LoVo (cell line): ENCODE measurements around the gene CDC14A.
"Not testable (repeated sequence)": the region's sequence is repeated elsewhere in the genome, so short reads cannot be mapped to it uniquely, and the experiment has no call there.

Experiments
- DNase-seq: peaks from one replicate; pipeline ENCODE4 v3.0.0-alpha.2; 2016; ENCODE audit warnings: low spot score

CDC14A gene

DNA sequence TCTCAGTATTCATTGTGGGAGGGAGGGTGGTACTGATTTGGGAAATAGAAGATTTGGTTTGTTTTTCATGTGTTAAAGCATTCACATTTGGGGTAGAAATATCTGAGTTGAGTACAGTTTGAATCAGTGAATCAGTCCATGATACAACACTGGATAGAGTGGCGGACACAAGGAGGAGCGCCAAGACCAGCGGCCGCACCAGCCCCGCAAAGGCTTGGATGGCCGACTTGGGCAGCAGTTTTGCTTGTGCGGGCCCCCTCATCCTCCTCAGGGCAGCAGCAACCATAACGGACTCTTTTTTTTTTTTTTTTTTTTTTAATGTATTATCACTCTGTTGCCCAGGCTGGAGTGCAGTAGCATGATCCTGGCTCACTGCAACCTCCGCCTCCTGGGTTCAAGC, 20.0 kb upstream of the CDC14A start:
- no peak for DNase-seq

DNA sequence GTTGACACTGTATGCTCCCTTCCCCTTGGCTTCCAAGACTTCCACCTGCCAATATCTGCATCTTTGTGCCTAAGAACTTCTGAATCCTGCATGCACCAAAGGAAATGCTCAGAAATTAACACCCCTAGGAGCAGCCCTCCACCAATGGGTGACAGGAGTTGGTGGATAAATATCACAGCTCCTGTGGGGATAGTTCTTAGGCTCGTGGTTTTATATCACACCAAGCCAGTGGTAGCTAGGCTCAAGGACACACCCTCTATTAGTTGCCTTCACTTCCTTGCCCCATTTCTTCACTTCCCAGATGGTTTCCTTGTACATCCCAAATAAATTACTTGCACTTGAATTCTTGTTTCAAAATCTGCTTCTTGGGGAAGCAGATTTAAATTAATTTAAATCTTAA, 16.9 kb upstream of the CDC14A start:
- DNase-seq = no peak

DNA sequence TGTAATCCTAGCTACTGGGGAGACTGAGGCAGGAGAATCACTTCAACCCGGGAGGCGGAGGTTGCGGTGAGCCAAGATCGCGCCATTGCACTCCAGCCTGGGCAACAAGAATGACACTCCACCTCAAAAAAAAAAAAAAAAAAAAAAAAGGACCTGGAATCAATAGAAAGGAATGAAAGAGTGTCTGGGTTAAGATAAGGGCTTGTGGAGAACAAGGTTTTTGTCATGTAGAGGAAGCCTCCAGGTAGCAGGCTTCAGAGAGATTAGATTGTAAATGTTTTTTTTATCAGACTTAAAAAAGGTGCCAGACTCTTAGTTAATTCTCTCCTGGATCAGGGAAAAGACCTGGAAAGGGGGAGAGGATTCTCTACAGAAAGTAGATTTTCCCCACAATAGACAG, 14.4 kb upstream of the CDC14A start:
- DNase-seq = not testable (repeated sequence)

DNA sequence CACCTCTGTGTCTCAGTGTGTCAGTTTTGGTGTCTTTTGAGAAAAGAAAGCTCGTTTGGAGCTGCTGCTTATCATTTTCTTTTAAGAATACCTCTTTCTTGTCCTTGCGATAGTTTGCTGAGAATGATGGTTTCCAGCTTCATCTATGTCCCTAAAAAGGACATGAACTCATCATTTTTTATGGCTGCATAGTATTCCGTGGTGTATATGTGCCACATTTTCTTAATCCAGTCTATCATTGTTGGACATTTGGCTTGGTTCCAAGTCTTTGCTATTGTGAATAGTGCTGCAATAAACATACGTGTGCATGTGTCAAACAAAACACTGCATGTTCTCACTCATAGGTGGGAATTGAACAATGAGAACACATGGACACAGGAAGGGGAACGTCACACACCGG, 12.6 kb upstream of the CDC14A start:
- not testable (repeated sequence) for DNase-seq

DNA sequence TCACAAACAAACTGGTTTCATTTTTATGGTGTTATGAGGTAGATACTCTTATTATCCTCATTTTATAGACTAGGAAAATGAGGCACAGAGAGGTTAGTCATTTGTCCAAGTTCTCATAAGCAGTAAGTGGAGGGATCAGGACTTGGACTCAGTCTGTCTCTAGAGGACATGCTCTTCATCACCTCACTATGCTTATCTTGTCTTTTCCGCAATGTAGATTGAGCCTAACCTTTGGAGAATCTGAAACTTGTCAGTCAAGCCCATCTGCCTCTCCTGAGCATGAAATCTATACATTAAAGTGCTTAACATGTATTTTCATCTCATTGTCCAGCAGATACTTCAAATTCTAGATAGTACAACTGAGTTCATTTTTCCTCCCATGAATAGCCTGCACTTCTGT, 11.8 kb upstream of the CDC14A start:
- no peak for DNase-seq

DNA sequence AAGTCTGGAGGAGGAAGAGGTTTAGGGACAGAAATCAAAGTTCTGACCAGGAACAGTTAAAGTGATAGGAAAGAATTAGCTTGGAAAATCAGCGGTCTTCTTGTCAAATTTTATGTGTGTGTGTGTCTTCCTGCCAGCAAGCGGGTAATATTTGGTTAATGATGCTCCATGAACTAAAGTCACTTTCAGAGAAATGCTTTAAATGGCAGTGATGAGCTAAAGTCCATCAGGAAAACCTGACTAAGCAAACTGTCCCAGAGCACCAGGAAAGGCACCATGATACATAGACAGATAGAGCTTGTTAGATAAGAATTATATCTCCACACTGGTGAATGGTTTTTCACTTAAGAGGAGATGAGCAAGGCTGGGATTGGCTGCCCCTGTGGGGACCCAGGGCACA, 10.0 kb upstream of the CDC14A start:
- DNase-seq = no peak

DNA sequence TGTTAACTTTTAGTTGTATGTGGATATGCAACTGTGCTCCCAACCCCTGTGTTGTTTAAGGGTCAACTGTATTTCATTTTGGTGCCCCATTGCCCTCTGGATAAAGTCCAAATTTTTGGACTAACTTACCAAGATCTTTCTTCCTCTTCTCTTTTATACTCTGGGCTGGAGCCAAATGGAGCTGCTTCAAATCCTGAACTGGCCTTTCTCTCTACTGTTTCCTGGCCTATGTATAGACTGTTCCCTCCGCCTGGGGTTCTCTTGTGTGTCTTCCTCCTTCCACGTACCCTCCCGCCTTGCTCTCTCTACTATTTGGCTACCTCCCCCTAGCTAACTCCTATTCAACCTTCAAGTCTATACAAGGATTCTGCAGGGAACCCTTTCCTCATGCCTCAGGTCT, 8.4 kb upstream of the CDC14A start:
- DNase-seq = no peak

DNA sequence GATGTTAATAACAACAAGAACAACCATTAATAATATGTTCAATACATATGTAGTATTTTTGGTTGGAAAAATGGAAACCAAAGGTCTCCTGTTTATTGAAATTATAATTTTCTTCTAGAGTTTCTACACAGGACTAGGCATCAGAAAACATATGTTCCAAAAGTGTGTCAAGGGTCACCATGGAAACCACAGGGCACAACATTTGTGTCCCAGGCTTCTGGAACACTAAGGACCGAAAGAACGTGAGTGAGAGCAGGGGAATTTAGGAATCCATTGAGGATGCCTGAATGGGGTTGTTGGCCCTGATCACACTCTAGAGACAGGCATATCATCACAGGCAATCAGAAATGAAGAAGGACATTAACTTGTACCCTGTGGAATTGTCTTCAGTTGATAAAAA, 7.5 kb upstream of the CDC14A start:
- no peak for DNase-seq

DNA sequence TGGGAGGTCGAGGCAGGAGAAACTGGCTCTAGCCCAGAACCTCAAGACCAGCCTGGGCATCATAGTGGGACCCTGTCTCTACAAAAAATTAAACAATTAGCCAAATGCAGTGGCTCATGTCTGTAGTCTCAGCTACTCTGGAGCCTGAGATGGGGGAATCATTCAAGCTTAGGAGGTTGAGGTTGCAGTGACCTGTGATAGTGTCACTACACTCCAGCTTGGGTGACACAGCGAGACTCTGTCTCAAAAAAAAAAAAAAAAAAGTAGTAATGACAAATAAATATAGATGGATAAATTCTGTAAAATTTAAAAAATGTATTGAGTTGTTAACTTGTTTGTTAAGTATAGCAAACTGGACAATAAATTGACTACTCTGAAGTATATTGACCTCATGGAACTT, 5.9 kb upstream of the CDC14A start:
- no peak for DNase-seq

DNA sequence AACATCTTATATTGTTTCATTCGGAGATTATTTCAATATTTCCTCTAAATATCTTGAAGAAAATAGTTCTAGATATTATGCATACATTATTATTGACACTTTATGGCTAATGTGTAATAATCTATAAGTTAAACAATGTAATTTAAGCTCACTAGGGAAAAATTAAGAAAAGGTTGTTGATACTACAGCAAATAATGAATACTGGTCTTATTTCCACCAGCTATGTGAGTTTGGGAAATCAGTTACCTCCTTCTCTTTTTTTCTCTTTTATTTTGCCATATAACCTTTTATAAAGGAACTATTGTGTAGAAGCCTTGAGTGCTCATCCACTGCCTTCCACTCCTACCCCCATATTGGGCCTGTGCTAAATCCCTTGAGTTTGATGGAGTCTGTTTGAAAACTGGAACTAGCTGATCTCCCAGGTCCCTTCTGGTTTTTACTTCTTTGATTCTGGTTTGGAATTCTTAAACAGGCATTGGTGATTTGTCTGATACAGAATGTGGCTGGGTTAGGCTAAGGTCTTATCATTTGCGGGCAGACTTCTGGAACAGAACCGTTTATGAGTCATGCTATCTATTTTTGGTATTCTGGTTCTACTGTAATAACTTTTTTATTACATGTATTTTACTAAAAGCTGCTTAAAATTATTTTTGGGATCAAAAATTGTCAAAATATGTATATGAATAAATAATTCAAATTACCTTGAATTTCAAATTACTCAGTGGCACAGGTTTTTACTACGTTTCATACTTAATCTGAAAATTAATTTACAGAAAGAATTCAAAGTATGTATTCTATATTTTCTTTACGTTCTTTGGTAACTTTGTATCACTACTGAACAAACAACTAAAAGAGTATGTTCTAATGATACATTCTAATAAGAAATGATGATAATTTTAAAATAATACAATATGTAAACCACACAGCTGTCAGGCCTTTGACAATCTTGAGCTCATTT, 5.0 kb upstream of the CDC14A start:
- no peak for DNase-seq

DNA sequence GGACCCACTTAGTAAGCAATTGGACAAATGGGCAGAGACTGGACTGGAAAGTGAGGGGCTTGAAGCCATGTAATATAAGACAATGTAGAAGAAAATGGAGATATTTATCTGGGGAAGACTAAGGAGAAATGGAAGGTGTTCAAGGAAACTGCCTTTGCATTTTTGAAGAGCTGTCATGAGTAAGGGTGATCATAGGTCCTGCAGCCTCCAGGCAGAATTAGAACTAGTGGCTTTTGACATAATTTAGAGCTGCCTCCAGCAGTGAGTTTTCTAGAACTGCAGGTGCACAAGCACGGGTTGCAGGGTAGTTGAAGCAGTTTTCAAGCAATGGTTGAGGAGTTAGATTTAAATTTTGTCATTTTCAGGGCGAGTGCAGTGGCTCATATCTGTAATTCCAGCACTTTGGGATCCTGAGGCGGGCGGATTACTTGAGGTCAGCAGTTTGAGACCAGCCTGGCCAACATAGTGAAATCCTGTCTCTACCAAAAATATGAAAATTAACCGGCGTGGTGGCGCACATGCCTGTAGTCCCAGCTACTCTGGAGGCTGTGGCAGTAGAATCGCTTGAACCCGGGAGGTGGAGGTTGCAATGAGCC, 3.7 kb upstream of the CDC14A start:
- no peak for DNase-seq

DNA sequence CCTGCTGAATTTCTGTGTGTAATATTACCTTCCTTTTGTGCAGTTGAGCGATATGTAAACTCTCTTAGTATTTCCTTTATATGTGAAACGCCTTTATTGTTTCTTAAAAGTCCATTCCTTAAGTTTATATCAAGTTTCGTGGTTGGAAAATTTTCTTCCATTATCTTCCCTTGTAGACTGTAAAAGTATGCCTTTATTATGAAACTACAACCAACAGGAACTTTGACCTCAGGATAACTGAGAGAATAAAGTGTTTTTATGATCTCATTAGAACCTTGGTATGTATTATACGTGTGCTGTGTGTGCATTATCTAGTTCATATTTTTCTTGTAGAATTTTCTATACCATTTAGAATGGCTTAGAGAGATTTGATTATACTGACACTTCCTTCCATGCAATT, 3.1 kb upstream of the CDC14A start:
- DNase-seq = no peak

DNA sequence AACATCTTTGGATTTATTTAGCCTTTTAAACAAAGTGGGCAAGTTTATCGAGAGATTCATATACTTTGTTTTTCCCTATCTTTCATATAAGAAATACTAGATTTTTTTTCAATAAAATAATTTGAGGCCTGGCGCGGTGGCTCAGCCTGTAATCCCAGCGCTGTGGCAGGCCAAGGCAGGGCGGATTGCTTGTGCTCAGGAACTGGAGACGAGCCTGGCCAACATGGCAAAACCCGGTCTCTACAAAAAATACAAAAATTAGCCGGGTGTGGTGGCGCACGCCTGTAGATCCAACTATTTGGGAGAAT, 1.6 kb upstream of the CDC14A start:
- no peak for DNase-seq

DNA sequence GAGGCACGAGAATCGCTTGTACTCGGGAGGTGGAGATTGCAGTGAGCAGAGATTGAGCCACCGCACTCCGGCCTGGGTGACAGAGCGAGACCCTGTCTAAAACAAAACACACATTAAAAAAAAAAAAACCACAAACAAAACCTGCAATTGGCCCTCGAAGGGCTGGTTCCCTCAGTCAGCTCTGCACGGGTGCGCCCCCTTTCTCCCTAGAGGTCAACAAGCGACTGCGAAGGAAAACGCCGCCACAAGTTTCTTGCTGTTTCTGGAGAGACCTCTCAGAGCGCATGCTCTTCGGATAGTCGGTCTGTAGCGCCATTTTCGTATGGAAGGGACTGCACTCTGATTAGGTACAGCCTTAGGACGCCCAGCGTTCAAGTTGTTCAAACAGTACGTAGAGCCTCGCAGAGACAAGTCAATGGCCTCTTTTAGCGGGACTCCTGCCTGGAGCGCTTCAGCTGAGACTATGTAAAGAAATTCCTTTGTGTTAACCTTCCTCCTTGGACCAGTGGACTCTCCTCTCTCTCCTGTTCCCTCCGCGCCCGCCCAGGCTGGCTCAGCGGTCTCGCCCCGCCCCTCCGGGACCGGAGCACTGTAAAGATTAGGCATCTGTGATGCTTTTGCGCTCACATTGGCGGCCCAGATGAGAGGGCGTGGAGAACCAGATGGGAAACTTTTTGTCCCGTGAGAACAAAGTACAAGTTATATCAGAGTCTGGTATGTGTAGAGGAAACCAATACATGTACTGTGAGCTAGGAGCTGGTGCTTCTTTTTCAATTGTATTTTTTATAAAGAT, 1.0 kb upstream of the CDC14A start:
- DNase-seq = peak; percentile 87

DNA sequence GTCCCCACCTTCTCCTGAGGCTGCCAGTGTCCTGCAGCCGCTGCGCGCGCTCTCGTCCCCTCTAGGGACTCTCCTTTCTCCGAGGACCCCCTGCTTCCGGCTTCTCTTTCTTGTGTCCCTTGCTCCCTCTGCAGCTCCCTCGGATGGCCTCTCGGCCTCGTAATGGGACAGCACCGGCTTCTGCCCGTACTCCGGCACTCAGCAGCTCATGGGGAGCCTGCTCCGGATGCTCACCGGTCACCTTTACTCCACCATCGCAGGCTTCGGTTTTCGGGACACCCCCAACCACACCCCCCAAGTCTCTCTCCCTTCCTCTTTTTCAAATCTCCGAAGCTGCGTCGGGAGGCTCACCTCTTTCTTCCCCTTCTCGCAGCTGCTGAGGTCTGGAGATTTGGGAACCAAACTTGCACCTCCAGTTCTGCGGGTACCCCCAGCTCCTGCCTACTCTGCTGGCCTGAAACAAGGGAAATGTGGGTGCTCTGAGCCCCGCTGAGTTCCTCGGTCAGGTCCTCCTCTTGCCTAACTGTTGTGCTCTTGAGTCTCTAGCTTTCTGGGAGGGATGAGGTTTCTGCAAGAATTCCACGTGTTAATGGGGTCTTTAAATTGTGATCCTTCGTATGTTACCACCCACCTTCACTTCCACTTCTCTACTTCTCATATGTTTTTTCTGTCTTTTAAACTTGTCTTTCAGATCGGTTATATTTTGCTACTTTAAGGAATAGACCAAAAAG, 930 bp downstream of the CDC14A start:
- DNase-seq = peak; percentile 33

DNA sequence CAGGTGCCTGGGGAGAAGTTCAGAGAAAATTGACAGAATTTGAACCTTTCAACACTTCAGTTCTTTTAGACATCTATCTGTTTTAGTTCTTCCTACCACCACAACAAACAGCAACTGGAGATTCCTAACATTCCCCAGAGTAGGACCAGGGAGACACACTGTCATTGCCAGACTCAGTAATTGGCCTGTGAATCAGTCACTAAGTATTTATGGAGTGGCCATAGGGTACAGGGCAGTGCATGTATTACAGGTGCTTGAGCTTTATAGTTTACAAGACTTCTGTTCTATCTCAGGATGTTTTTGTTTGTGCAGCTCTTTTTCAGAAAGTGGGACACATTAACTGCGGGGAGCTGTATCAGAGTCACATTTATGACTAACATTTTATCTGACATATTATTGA, 1.7 kb downstream of the CDC14A start:
- DNase-seq = peak; percentile 86

DNA sequence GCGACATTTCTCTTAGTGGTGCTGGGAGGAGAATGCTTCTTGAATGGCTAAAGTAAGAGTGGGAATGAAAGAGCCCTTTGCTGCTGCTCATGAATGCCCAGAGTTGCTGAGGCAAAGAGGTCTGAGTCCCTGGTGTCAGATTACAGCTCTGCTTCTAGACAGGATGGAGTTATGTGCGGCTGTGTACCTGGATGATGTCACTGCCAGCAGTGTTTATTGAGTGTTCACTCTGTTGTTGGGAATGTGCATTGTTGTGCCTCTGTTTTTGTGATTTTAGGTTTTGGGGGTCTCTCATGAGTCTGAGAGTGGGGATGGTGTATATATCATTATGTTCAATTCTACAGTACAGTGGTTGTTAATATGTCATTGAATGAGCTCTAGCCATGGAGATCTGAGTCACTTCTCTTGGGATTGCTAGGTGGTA, 2.7 kb downstream of the CDC14A start:
- DNase-seq = no peak

DNA sequence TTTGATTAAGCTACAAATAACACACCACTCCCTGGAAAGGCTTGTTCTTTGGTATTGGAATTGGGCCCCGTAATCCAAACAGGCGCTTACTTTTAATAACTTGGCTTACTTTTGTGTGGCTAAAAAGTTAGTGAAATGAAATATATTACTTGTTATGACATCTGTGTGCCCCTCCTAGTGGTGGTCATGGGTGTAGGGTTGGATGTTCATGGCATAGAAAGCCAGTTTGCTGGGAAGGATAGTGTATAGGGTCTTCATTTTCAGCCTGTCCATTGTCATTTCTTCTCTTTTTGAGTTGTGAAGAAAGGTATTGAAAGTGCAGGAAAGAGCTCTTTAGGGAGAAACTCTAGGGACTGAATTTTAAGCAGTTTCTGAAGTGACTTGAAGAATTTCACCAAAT, 5.9 kb downstream of the CDC14A start:
- no peak for DNase-seq

DNA sequence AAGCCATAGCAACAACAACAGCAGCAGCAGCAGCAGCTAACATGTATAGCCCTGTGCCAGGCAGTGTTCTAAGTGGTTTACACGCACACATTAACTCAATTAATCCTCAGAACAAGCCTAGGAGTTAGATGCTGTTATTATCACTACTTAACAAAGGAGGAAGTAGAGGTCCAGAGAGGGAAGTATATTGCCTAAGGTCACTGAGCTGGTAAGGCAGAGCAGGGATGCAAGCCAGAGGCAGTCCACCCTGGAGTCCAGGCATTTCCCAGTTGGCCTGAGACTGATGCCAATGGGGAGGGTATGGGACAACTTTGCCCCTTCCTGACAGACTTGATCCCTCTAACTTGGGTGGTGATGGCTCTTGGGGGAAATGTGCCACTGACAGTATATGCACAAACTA, 6.8 kb downstream of the CDC14A start:
- no peak for DNase-seq

DNA sequence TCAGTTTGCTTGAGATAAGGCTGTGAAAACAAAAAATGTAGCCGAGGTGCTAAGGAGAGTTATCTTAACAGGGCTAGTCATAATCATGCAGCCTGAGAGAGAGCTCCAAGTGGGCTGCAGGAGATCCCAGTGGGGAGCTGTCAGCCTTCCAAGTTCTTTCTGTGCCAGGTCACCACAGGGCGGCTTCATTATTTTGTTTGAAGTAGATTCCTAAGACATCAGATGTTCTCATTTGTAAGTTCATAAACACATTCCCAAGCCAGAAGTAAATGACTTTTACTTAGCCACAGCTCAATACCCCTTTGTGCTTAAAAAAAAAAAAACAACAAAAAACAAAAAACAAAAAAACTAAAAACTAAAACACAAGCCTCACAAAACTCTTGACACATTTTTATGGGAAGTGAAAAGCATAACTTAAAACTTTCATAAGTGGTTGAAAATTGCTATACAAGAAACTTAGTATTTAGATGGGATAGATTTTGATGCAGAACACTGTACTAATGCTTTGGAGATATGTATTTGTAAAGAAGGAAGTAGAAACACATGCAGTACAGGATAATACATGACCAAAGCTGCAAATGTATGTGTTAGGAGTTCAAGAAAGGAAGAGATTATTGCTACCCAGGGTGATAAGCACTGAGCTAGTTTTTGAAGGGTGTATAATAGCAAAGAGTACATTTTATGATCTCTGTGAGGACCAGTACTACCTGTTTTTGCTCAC, 8.6 kb downstream of the CDC14A start:
- DNase-seq = peak; percentile 67

DNA sequence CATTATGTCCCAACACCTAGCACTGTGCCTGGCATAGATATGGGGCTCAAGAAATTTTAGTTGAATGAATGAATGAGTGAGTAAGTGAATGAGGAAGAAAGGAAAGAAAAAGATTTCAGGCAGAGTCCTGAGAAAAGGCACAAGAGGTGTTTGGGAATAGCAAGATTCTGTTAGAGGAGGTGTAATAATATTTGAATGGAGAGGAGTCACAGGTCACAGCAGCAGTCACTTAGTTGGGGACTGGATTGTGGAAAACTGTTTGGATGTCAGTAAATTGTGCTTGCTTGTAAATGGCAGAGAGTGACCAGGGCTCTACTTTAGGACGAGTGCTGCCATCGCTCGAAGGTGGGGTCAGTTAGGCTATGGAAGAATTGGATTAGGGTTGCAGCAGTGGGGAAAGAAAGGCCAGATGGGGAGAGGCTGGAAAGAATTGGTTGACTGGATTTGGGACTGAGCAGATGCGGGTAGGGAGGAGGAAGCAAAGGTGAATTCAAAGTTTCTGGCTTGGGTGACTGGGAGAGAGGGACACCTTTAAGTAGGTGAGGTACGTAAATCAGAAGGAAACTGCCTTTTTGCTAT, 9.3 kb downstream of the CDC14A start:
- no peak for DNase-seq
